NCI-H2029 treated with DMSO at 0.1 percent for 48 hours (cell line): ENCODE data around the gene ZNF467.

Experiments used
- DNase-seq: peaks from one replicate; lab custom pipeline; 2025; lab: John Stamatoyannopoulos, UW

ZNF467 gene

DNA sequence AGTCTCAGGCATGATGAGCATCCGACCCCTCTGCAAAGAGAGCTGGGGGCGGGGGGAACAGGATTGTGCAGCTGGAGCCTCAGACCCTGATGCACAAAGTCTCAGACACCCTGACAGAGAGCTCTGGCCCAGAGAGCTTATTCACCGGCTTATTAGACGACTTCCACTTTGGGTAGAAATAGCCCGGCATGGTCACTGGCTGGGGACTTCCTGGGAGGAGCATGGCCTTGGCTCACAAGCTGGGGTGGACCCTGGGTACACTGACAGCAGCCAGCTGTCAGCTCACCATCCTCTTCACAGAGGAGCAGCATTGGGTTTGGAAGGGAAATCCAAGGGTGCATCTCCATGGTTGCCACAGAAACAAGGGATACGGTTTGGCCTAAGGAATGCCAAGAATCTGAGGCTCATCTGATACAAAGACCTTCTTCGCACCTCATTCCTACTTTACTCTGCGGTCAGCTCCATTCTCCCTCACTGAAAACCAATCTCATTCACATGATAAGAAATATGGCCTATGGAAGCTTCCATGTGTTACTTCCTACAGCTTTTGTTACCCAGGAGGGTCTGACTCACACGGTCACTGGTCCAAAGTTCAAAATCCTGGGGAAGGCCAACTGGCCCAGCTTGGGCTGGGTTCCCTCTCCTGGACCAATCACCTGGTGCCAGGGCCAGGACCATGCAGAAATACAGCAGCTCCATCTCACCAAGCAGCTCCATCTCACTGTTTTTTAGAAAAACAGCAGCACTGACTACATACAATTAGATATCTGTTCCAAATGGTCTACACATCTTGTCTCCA, 25.1 kb downstream of the ZNF467 start:
- no peak for DNase-seq

DNA sequence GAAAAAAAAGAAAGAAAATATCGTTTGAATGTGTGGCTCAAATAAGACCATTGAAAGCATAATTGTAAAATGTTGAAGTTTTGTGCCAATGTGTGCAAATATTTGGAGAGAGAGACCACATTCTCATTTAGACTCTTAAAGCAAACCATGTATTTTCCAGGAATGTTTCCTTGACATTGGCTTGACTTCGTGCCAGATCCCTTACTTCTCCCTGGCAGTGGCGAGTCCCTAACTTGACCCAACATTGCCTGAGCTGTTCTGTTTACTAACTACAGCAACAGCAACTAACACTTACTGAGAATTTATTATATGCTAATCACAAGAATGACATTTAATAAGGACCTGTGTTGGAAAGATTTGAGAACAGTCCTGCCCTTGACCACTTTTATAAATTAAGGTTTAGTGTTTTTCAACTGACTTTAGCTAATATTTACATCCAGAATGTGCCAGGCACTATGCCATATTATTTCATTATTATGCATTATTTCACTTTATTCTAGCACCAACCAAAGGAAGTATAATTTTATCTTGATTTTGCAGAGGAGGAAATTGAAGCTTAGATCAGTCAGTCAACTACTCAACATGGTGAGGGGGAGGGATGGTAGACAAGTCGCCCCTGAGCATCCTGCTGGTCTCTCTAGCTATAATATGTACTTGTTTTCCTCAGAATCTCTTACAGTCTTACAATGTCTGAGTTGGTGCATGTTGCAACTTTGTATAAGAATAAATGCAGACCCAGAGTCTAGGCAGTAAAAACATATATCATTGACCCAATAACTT, 29.7 kb downstream of the ZNF467 start:
- DNase-seq: no peak

- DNase-seq: peak; percentile 15
Measured at GRCh38 chr7:149742075-149742701, 31.2 kb downstream of the ZNF467 start.

DNA sequence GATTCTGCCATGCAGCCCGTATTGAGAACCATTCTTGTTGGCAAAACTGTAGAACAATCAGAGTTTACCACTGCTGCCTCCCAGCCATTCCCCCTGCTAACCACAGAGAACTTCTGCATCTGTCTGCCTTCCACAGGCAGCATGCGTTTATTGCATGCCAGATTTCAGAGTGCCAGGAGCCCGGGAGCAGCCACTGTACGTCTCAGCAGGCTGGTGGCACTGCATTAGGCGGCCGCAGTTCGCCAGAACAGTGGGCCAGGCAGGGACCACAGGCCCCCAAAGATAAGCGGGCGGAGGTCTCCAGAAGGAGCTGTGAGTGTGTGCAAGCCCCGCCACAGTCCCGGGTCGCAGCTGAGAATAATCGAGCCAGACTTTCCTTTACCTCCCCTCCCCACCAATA, 31.8 kb downstream of the ZNF467 start:
- no peak for DNase-seq

- DNase-seq: no peak
Measured at GRCh38 chr7:149736478-149737360, 36.7 kb downstream of the ZNF467 start.

DNA sequence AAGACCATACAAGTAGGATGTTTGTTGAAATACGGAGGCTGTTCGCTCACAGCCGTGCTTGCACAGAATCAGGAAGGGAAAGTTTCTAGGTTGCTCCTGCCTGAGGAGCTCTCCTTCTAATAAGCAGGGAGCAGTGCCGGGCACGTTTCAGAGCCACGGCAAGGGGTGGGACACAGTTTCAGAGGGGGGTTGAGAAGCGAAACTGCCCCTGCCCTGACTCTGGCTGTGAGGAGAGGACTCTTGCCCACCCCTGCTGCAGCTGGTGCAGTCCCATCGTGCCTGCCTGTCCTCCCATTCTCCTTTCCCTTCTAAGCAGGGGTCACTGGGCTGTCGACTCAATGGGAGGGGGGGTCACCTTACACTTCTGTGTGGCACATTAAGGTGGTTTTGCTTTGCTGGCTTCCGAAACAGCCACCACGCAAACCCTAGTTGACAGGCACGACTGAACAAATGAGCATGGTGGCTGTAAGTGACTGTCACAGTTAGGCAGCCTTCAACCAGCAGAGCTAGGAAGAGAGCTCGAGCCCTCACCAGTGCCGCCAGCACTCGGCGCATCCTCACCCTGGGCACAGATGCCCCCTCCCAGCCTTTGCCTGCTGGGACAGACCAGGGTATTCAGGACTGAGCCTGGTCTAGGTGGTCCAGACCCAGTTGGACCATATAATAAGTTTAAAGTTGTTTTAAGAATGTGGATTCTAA, 37.5 kb downstream of the ZNF467 start:
- DNase-seq: no peak

- DNase-seq: no peak
Measured at GRCh38 chr7:149735181-149735602, 38.2 kb downstream of the ZNF467 start.

DNA sequence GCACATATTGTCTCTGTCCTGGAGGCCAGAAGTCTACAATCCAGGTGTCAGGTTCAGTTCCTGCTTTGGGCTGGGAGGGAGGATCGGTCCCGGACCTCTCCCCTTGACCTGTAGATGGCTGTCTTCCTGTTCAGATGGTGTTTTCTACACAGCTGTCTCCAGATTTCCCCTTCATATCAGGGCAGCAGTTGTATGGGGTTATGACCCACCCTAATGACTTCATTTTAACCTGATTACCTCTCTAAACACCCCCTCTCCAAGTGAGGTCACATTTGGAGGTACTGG, 38.7 kb downstream of the ZNF467 start:
- no peak for DNase-seq

DNA sequence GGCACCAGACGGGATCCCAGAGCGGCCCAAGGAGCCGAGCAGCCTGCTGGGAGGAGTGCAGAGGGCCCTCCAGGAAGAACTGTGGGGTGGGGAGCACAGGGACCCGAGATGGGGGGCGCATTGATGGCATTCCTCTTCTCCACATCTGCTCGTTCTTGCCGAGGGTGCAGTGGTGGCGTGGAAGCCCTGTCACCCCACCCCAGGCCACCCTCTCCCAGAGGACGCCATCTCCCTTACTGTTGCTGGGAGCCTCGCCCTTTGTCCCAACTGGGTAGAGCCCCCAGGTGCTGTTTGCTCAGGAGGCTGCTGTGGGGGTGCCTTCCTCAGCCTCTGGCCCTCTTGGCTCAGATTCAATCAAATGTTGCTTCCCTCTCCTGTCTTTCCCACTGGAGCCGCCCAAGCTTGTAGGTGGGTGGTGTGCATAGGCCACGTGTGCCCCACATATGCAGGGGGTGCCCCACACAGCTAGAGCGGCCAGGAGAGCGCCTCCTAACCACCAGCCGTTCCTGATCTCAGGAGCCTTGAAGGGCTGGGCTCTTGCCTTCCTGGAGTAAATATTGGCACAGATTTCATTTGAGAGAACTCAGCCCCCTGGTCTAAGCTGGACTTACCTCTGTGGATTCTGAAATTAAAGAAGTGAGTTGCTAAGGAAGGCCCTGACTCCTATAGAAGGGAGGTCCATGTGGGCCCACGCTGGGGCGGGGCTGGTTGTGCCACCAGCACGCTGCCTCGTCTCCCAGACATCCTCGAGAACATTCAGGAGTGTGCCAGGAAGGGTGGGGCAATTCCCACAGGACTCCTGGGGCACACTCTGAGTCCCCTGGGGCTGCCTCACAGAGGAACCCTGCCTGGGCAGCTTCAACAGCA, 39.2 kb downstream of the ZNF467 start:
- no peak for DNase-seq

- DNase-seq: no peak
Measured at GRCh38 chr7:149733131-149733923, 40.1 kb downstream of the ZNF467 start.

- no peak for DNase-seq
Measured at GRCh38 chr7:149732611-149733010, 40.8 kb downstream of the ZNF467 start.

GRCh38 chr7:149732111-149732561, 41.3 kb downstream of the ZNF467 start:
- no peak for DNase-seq

GRCh38 chr7:149731207-149731955, 42.0 kb downstream of the ZNF467 start:
- no peak for DNase-seq

DNA sequence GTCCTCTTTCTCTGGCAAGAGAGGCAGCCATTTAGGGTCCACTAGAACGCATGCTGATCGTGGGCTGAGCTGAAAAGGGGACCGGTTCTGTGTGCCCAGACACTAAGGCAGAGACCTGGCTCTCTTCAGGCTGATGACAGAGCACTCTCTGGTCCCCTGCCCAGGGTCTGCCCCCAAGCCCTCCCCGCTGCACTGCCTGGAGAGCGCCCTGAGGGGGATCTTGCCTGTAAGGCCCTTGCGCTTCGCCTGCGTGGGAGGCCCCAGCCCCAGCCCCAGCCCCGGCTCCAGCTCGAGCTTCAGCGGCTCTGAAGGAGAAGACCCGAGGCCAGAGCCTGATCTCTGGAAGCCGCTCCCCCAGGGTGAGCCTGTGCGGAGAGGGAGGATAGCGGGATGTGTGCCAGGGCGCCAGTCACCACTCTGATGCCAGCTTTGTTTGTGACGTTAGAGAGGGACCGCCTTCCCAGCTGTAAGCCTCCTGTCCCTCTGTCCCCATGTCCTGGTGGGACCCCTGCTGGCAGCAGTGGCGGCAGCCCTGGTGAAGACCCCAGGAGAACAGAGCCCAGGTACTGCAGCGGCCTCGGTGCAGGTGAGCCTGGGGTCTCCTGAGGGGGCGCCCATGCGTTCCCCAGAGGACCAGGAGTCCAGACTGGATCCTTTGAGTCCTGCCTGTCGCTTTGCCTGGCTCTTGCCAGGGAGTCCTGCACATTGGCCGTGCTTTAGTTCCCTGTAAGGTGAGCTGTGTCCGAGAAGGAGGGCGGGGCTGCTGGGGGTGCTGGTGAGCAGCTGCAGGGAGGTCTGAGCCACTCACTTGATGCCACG, 43.2 kb downstream of the ZNF467 start:
- peak; percentile 65 for DNase-seq

DNA sequence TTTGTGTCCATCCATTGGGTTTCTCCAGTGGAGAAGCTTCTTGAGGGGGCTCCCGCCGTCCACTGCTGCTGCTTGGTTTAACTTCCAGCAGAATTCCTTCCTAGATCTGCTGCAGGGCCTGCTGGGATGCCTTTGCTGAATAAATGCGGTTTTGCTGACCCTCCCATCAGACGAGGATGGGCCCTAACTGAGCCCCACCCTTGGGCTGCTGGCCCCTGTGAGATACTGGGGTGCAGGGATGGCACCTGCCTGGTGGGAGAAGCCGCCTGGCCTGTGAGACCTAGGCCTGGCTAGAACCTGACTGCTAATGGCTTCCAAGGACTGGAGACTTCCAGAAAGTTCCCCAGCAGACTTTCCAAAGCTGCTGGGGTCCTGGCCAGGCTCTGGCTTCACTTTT, 43.8 kb downstream of the ZNF467 start:
- DNase-seq: no peak

- DNase-seq: no peak
Measured at GRCh38 chr7:149728491-149729375, 44.7 kb downstream of the ZNF467 start.

DNA sequence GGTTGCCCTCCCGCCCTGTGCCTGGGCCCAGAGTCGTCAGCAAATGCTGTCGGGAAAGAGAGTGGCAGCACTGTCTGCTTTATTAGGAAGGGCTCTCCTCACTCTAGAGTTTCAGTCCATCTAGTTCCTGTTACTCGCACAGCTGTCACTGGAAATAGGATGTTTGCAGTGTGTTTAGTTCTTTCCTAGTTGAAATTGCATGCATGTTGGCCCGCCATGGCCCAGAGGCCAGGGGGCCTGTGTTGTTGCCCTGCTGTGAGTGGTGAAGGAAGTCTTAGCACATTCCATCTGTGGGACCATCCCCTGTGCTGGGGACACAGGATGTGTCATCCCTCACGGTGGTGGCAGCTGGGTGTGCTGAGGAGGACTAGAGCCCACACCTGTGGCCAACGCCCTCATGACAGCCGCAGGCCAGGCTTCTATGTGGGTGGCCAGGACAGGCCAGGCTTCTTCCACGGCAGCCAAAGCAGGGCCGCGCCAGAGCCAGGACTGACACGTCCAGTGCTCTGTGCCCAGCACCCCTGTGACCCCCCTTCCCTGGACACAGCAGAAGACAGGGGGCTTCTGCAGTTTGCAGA, 45.4 kb downstream of the ZNF467 start:
- no peak for DNase-seq
